Activated effector memory CD4-positive, alpha-beta T cell treated with Interleukin-2 at 50 U/mL for 16 hours (primary cell): ENCODE data around the gene CDH26.
A peak's percentile ranks its signal among the peaks of the same experiment; 100 is the strongest.

Experiments used
- DNase-seq: peaks from one replicate; pipeline ENCODE4 v3.0.0-alpha.2; 2020

CDH26 gene

GRCh38 chr20:59958123-59958522 is at the start of gene CDH26:
TSS of gene CDH26 (plus strand) at chr20:59958423. CDS start at chr20:59958727, 304 bp downstream.
- DNase-seq: no peak

DNA sequence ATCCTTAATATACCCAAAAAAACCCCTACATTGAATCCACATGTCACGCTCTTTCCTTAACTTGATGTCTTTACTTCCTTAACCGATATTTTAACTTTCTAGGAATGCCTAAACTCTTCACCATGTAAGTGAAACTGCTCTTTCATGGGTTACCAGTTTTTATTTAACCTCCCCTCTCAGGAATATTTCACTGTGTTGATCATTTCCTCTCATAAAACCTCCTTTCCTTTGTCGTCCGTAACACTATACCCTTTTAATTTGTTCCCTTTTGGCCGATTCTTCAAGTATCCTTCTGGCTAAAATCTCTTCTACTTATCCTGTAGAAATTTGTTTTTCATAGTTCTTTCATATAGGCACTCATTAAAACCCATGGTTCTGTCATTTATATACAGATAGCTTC is 49.4 kb upstream of the CDH26 start:
- DNase-seq: no peak

DNA sequence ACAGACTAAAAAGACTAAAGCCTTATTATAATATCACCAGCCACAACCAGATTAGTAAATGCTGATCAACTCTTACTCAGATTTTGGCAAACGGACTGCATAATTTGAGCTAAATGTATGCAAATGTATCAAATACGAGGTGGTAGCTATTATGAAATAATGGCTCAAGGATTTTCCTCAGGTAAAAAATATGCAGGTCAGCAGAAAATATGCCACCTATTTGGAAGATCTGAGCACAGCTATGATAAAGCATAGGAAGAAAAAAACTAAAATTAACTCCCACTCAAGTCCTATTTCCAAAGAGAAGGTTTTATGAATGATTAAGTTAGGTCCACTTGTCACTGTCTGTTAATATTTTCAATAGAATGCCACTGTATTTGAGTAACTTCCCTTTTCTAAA is 47.2 kb upstream of the CDH26 start:
- DNase-seq: no peak

DNA sequence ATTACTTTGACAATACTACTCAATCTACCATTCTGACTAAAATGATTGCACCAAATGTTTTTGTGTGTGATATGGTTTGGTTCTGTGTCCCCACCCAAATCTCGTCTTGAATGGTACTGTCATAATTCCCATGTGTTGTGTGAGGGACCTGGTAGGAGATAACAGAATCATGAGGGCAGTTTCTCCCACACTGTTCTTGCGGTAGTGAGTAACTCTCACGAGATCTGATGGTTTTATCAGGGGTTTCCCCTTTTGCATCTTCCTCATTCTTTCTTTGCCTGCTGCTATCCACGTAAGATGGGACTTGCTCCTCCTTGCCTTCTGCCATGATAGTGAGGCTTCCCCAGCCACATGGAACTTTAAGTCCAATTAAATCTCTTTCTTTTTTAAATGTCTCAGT is 45.6 kb upstream of the CDH26 start:
- DNase-seq: no peak

DNA sequence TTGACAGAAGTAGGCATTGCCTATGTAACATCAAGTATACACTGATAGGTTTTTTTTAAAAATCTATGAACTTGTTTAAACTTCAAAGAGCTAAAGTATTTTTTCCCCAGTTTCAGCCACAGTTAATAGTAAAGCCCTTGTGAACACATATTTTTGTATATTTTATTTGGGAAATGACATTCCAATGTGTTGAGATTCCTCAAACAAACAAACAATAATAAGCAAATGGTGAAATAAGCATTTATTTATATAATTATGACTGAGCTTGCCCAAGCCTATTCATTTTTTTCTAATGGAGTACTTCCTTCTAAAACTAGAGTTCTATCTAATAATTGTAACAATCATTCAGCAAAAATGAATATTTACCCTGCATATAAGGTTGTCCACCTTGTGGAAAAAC is 37.3 kb upstream of the CDH26 start:
- DNase-seq: no peak

- DNase-seq: no peak
Observed at GRCh38 chr20:59923514-59923913, 34.7 kb upstream of the CDH26 start.

GRCh38 chr20:59925359-59925758 is 32.9 kb upstream of the CDH26 start:
- DNase-seq: no peak

- DNase-seq: no peak
Observed at GRCh38 chr20:59925899-59926298, 32.3 kb upstream of the CDH26 start.

DNA sequence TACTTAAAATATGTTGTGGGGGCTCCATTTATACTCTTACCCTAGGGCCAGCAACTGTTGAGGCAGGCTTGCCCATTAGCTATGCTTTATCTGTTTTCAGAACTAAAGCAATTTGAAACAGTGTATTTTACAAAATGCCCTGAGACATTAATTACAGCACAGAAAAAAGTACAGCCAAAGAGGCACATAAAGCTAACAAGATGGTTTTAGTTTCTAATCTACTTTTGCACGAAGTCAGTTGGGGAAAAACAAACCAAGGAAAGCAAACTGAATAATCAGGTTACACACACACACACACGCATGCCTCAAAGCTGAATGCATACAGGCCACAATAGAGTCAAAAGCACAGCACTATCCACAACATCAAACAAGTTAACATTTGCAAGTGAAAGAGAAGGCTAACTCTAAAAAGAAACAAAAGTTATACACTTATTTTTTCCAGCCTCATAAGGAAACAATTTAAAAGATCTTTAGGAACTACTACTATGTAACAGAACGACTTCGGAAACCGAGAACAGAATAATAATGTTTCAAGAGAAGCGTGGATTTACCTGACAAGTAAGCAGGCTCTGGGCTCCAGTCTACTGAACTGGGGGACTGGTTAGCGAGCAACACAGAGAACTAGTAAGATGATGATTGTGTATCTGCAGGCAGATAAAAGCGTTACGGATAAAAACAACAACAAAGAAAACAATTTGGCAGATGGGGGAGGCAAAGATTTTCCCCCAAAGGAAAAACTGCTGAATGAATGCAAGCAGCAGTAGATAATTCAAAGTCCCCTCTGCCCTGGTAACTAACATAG is 26.5 kb upstream of the CDH26 start:
- no peak for DNase-seq

GRCh38 chr20:59932616-59933295 is 25.5 kb upstream of the CDH26 start:
- no peak for DNase-seq

GRCh38 chr20:59933296-59933848 is 24.9 kb upstream of the CDH26 start, which contains the start of gene SYCP2:
TSS of gene SYCP2 (minus strand) at chr20:59933637. CDS start at chr20:59922413, 11,224 bp downstream.
- DNase-seq: peak; percentile 60

DNA sequence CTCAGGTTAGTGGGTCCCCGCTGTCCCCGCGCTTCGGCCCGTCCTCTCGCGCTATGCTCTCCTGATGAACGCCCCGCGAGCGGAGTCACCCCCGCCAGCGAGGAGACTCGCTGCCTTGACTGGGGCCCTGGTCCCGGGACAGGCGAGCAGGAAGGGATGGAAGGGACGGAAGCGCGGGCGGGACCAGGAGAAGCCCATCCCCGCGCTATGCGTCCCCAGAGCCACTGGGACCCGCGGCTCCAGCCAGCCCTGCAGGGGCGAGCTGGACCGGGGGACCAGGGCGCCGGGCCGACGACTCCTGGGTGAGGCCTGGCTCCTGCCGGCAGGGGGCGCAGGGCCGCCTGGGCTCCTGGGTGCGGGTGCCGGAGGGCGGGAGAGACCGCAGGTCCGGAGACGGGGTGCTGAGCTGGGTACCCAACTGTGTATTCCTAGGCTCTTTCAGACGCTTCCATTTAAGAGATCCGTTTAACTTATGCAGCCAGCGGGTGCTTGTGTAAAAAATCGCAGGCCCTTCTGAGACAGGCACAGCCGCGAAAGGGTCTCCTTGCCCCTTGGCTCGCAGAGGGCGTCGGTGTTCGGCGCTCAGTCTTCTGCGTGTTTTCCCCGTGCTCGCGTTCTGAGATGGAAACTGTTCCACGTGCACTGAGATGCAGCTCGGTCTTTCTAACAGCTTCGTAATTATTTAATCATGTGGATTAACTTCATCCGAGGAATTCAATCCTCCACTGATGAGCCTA is 24.2 kb upstream of the CDH26 start:
- DNase-seq: peak; percentile 72

GRCh38 chr20:59935457-59936185 is 22.6 kb upstream of the CDH26 start:
- DNase-seq: no peak

DNA sequence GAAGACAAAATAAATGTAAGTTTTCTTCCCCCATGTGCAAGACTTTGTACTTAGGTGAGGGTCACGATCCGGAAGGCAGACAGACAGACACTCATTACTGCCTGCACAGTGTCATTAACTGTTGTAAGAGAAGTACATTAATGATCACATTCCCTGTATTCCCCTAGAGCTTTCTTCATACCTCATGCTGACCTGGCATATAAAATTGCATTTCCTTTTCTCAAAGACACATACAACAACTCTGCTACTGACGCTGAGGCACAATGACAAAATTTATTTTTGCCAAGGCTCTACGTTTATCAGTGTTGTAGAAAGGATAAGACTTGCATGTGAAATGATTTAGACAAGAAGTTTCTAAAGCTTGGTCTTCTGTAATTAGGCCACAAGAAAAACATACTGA is 21.8 kb upstream of the CDH26 start:
- DNase-seq: no peak

DNA sequence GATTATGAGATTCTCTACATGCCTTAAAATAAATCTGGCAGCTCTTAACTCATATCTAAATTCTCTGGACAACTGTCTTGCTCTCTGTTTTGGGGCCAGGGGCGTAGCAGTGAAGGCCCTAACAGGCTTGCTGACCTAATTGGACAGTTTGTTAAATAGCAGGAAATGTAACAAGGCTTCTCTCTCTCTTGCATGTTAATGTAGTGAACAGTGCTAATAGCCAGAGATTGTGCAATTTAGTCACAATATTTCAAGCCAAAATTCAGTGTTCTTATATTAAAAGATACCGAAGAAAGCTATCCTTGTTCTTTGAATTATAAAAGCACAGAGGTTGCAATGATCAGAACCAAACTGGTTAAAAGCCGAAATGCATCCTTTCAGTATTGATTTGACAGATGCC is 21.1 kb upstream of the CDH26 start:
- no peak for DNase-seq

GRCh38 chr20:59938221-59938620 is 20.0 kb upstream of the CDH26 start:
- DNase-seq: no peak

DNA sequence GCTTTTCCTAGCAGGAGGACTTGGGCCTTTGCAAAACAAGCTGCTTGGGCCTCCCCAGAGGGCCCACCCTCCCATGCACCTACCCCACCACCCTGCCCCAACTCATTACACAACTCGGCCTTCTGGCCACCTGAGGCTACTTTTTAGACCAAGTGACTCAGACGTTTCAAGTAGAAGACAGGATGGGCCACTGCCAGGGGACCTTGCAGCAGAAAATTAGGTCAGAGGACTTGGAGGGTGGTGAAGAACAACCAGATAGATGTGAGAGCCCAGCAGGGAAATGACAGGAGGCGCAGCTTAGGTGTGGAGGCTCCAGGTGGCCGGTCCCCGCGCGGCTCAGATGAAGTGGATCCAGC is 19.5 kb upstream of the CDH26 start:
- DNase-seq: no peak

DNA sequence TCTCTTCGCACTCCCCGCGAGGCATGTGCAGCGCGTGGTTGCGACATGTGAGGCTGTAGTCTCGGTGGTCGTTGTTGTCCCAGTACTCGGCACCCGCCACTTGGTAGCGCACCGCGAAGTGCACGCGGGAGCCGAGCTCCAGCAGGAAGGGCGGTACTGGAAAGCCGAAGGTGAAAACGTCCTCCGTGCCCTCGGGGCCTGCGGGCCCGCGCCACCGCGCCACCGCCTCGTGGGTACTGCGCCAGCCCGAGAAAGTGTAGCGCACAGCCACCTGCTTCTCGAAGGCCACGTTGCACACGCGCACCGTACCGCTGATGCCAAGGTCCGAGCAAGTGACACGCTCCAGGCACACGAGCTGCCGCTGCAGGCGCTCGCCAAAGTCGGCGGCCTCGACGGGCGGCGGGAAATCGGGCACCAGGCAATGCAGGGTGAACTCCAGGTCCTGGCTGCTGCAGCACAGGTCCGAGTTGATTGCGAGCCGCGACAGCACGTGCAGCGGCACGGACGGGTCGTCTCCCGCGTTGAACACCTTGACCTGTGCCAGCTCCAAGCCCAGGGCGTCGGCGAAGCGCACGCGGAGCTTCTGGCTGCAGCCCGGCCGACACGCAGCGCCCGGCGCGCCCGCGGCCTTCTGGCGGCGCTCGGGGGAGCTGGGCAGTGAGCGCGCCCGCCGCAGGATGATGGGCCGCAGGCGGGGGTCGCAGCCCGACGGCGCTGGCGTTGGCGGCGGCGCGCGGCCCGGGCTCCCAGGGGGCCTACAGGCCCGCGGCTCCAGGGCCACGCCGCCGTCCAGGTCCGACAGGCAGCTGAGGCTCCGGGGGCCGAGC is 19.0 kb upstream of the CDH26 start:
- no peak for DNase-seq

- no peak for DNase-seq
Observed at GRCh38 chr20:59939879-59940128, 18.4 kb upstream of the CDH26 start.

DNA sequence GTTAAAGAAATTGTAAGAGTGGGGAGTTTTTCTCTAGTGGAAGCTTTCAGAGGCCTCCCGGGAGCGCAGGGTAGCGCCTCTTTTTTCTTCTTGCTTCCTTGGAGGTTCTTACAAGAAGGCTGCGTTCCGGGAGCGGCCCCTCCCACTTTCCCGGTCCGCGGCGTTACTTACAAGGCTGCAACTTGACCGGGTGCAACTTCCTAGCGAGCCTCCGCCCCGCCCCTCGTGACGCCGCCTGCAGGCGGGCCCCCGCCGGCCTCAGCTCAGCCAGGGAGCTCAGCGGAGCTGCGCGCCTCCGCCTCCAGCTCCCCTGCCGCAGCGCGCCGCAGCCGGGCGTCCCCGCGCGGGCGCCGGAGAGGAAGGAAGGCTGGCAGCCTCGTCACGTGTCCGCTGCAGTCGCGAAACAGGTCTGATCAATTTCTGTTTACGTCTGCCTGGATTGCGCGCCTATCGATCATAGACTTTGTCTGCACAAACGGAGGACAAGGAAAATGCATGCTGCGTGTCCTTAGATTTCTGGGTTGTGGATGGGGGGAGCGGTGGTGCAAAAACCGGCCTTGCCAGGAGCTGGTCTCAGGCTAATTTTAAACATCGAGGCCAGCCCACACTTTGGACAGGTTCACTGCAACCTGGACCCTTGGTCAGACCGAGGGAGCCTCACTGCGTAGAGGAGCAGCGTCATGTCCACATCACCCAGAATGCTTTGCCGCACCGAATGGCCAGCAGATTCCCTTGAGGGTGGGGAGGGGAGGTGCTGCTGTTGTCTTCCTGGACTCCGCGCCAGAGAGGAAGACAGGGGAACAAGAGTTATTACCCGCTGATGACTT is 17.9 kb upstream of the CDH26 start, which contains the start of the genes FAM217B and PPP1R3D:
Gene FAM217B (plus strand): TSS at position 261 of the 827 bp plus-strand sequence. CDS start 3,555 bp downstream, outside the sequence.
Gene PPP1R3D (minus strand): TSS at position 177 of the 827 bp plus-strand sequence. CDS start 374 bp downstream, outside the sequence.
- DNase-seq: peak; percentile 86

GRCh38 chr20:59940956-59941294 is 17.3 kb upstream of the CDH26 start:
- DNase-seq: no peak
